K562 (cell line): ENCODE measurements around the gene BNIP3. TPM values are rescaled to one million over a fixed set of nuclear protein-coding genes. Genes with fewer than 3 reads are reported as not detected.
A peak's percentile ranks its signal among the peaks of the same experiment; 100 is the strongest.

ENCODE experiments used
- ATAC-seq: fragments of 200-7000 bp; cut with Tn5 transposase; 3 replicates; pipeline ENCODE4 v1.9.1; 2020; ENCODE audit warnings: moderate library complexity
- BruUV-seq: library from RNA; stranded (reverse); fragments of 400-500 nt; replicated peaks from 2 replicates; lab custom pipeline; 2021; lab: Mats Ljungman, UMichigan
- CTCF ChIA-PET: fragments of 300-600 bp; formaldehyde crosslinking; extraction: SDS; loops from one replicate; lab custom pipeline; 2021; ENCODE audit warnings: low intra/inter-chr PET ratio; lab: Yijun Ruan, JAX
- POLR2A ChIA-PET: fragments of 300-600, 350-650 bp; sonication (Branson Sonifier 250); formaldehyde crosslinking; extraction: SDS; loops from one replicate; lab custom pipeline; 2021; ENCODE audit warnings: antibody characterized with exemption, inconsistent platforms; lab: Yijun Ruan, JAX
- DNase-seq, 4 experiments: peaks; one replicate each; pipeline versions ENCODE4 v3.0.0 to v3.0.0-alpha.2; 2011 to 2018; ENCODE audit warnings: low spot score in 3 of 4, mixed read lengths in 3 of 4; ENCODE audit errors: extremely low read depth in 1 of 4
- FAIRE-seq: peaks from 2 replicates; lab custom pipeline; 2011; peaks lifted over from hg19 to GRCh38; lab: Jason Lieb, UNC
- H2AFZ ChIP-seq: 2 replicates; pipeline ENCODE4 v1.6.0; 2011; ENCODE audit warnings: low read depth, low read length, control low read depth, inconsistent platforms
- H3K27ac ChIP-seq: fragments of 200-600 bp; 3 replicates; pipeline ENCODE4 v1.8.0; 2011; ENCODE audit warnings: low read depth, mild to moderate bottlenecking, control low read depth, inconsistent platforms, low read length, moderate library complexity, mixed read lengths; ENCODE audit errors: extremely low read depth
- H3K27me3 ChIP-seq, 2 experiments: fragments of 300-600 bp in 1 of 2; 2 replicates in 1 of 2; 3 replicates in 1 of 2; pipeline versions ENCODE4 v1.6.0 to v1.8.0; 2011; ENCODE audit warnings: inconsistent platforms in 2 of 2, low read length in 2 of 2, mild to moderate bottlenecking in 1 of 2, mixed read lengths in 1 of 2, moderate library complexity in 1 of 2; ENCODE audit not compliant: control insufficient read depth in 2 of 2, insufficient read depth in 2 of 2
- H3K36me3 ChIP-seq: fragments of 300-600 bp; 3 replicates; pipeline ENCODE4 v1.8.0; 2011; ENCODE audit warnings: mild to moderate bottlenecking, low read length, inconsistent platforms; ENCODE audit not compliant: control insufficient read depth, insufficient read depth
- H3K4me1 ChIP-seq, 2 experiments: fragments of 200-600 bp in 1 of 2; replicated peaks in 1 of 2; 2 replicates in 1 of 2; 3 replicates in 1 of 2; pipeline versions ENCODE4 v1.5.1 to v1.8.0; 2011; ENCODE audit warnings: inconsistent platforms in 2 of 2, low read length in 2 of 2, mild to moderate bottlenecking in 1 of 2, mixed read lengths in 1 of 2, moderate library complexity in 1 of 2; ENCODE audit not compliant: control insufficient read depth in 2 of 2, insufficient read depth in 2 of 2
- H3K4me2 ChIP-seq: 2 replicates; pipeline ENCODE4 v1.6.1; 2011; ENCODE audit warnings: low read length, control low read depth, inconsistent platforms, mixed read lengths; ENCODE audit not compliant: insufficient read depth
- H3K4me3 ChIP-seq: fragments of 200-600 bp; sonication (generic), shearing (Covaris generic); 2 replicates; pipeline ENCODE4 v1.5.1; 2016; ENCODE audit warnings: control low read depth, inconsistent platforms
- H3K79me2 ChIP-seq: fragments of 200-600 bp; 3 replicates; pipeline ENCODE4 v1.8.0; 2011; ENCODE audit warnings: low read length, inconsistent platforms; ENCODE audit not compliant: control insufficient read depth, insufficient read depth
- H3K9ac ChIP-seq, 2 experiments: 2 replicates each; pipeline versions ENCODE4 v1.6.0 to v1.6.1; 2011; ENCODE audit warnings: low read depth in 2 of 2, low read length in 2 of 2, control low read depth in 1 of 2, inconsistent platforms in 1 of 2, mild to moderate bottlenecking in 1 of 2, mixed read lengths in 1 of 2; ENCODE audit not compliant: insufficient read depth in 1 of 2
- H3K9me1 ChIP-seq: one replicate; pipeline ENCODE4 v1.6.0; 2011; ENCODE audit warnings: inconsistent platforms, mild to moderate bottlenecking, low read length, moderate library complexity; ENCODE audit not compliant: control insufficient read depth, insufficient read depth
- H3K9me3 ChIP-seq: replicated peaks from 2 replicates; pipeline ENCODE4 v1.5.1; 2011; ENCODE audit warnings: low read depth, low read length, inconsistent platforms; ENCODE audit not compliant: control insufficient read depth, insufficient read depth
- H4K20me1 ChIP-seq: replicated peaks from 2 replicates; pipeline ENCODE4 v1.6.1; 2011; ENCODE audit warnings: low read length, inconsistent platforms, mixed read lengths; ENCODE audit not compliant: control insufficient read depth, insufficient read depth
- CBX8 ChIP-seq: fragments of 200-600 bp; sonication (generic); IDR thresholded peaks from 2 replicates; pipeline ENCODE4 v1.6.1; 2012; ENCODE audit warnings: borderline replicate concordance, mixed run types, low read depth, mild to moderate bottlenecking, moderate library complexity, mixed read lengths, low read length, control low read depth, inconsistent platforms; ENCODE audit not compliant: poor library complexity, severe bottlenecking; ENCODE audit errors: extremely low read depth
- JUNB ChIP-seq: fragments of 450-650 bp; formaldehyde crosslinking; conservative IDR thresholded peaks from 2 replicates; pipeline ENCODE4 v1.4.0; 2020; ENCODE audit warnings: mild to moderate bottlenecking
- NCOR1 ChIP-seq: fragments of 450-650 bp; IDR thresholded peaks from 2 replicates; pipeline ENCODE4 v1.6.1; 2016; ENCODE audit warnings: mild to moderate bottlenecking, moderate library complexity
- NR3C1 ChIP-seq: sonication (generic); formaldehyde crosslinking; IDR thresholded peaks from 2 replicates; pipeline ENCODE4 v1.8.1; 2022; ENCODE audit warnings: missing genetic modification reagents
- RBFOX2 ChIP-seq: fragments of 200-400 bp; formaldehyde crosslinking; IDR thresholded peaks from 2 replicates; pipeline ENCODE4 v1.6.1; 2017; ENCODE audit warnings: low read depth, mild to moderate bottlenecking, low read length, moderate library complexity
- RFX7 ChIP-seq: fragments of 250-450 bp; sonication (Bioruptor Pico); IDR thresholded peaks from 2 replicates; pipeline ENCODE4 v1.5.1; 2021; ENCODE audit warnings: mild to moderate bottlenecking
- TRIM25 ChIP-seq: fragments of 450-650 bp; IDR thresholded peaks from 2 replicates; pipeline ENCODE4 v1.7.0; 2016; ENCODE audit warnings: borderline replicate concordance
- ZNF77 ChIP-seq: fragments of 250-450 bp; sonication (Bioruptor Pico); IDR thresholded peaks from 2 replicates; pipeline ENCODE4 v1.5.0; 2020
- WGBS: fragments of 100-300 bp; shearing (Covaris generic); methylation state at CpG from one replicate; pipeline ENCODE4 v1.1.6; 2016; ENCODE audit warnings: low coverage, mixed read lengths; ENCODE audit not compliant: insufficient coverage; ENCODE audit errors: missing lambda C conversion rate; 5-methylcytosine and 5-hydroxymethylcytosine counted together
- in situ Hi-C: fragments of 300-500 bp; cut with MboI; formaldehyde crosslinking; loops from 4 replicates; pipeline ENCODE4 v1.15.0; 2018; ENCODE audit warnings: inconsistent platforms, mixed read lengths
- intact Hi-C: fragments of 100-400 bp; cut with micrococcal nuclease; formaldehyde crosslinking; loops from 2 replicates; pipeline ENCODE4 v1.14.2; 2022
- polyA plus RNA-seq, 8 experiments: library from polyadenylated mRNA; depleted of rRNA in 4 of 8; stranded (reverse) in 5 of 8; unstranded in 3 of 8; fragments of >200 nt; fragmentation: Nextera tagmentation in 2 of 8; fragmentation: Illumina TruSeq in 1 of 8; extraction: Ambion mirVana in 2 of 8; extraction: Trizol in 1 of 8; gene quantifications; 2 replicates each; pipeline versions ENCODE4 v1.2.1 to v1.2.3, GENCODE V29; 2011 to 2014; ENCODE audit warnings: inconsistent platforms in 1 of 8, missing spikeins in 1 of 8
- total RNA-seq, 7 experiments: library from RNA; depleted of rRNA in 6 of 7; stranded (reverse); fragments of >200 nt in 6 of 7; fragmentation: Illumina TruSeq in 2 of 7; extraction: Trizol in 2 of 7; gene quantifications; 2 replicates each; pipeline versions ENCODE4 v1.2.1 to v1.2.3, GENCODE V29; 2011 to 2021; ENCODE audit warnings: low replicate concordance in 1 of 7
- TF ChIP-seq, protein P1 (sequence below): fragments of 250-450 bp; sonication (Bioruptor Pico); IDR thresholded peaks from 2 replicates; pipeline ENCODE4 v1.8.0; 2022; ENCODE audit warnings: moderate library complexity, mild to moderate bottlenecking, inconsistent platforms

Gene BNIP3
- total and polyA plus RNA-seq, 9 of the 15 experiments (the other 6 are each of a cell fraction or from before 2014, with no cell fraction given): 9.2 to 119 (median 42.2) TPM

DNA sequence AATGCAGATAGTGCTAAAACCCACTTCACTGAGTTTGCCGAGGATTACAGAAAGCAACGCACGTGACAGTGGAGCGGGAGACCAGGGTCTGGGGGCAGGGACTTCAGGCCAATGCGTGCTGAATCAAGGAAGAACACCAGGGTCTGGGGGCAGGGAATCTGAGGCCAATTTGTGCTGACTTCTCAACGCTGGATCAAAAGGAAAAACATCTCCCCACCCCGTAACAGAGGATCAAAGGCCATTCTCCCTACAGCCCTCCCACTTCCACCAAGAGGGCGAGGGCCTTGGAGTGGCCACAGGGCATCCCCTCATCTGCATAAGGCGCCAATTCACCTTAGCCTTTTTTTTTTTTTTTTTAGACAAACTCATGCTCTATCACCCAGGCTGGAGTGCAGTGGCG lies 22.3 kb upstream of the BNIP3 start:
- Histone ChIP-seq H3K9me1 (no peaks in the 10 kb centered on the region), H3K79me2 (no peaks in the 10 kb centered on the region), H3K27me3 (no peaks in the 10 kb centered on the region), H3K36me3 (no peaks in the 10 kb centered on the region), H3K4me2 (no peak overlapping the region), H3K27ac (no peak overlapping the region), H4K20me1 (no peaks in the 10 kb centered on the region), H3K9ac (no peak overlapping the region), H2AFZ (peak overlapping the region; percentile 32; the same call in 1 of the 2 replicates), H3K9me3 (peaks cover 2% of the 10 kb centered on the region; the same call in 1 of the 2 replicates), H3K4me1 (peaks cover 8 to 9% of the 10 kb centered on the region in 2 experiments; a peak in 4 of 5 replicates), H3K4me3 (no peak overlapping the region)
- TF ChIP-seq NR3C1 (CRISPR knock-in tag) (no peak), TRIM25 (no peak), CBX8 (no peak), RBFOX2 (no peak), JUNB (CRISPR knock-in tag) (no peak), RFX7 (CRISPR knock-in tag) (no peak), NCOR1 (no peak), ZNF77 (CRISPR knock-in tag) (no peak)
- TF ChIP-seq, protein P1, sequence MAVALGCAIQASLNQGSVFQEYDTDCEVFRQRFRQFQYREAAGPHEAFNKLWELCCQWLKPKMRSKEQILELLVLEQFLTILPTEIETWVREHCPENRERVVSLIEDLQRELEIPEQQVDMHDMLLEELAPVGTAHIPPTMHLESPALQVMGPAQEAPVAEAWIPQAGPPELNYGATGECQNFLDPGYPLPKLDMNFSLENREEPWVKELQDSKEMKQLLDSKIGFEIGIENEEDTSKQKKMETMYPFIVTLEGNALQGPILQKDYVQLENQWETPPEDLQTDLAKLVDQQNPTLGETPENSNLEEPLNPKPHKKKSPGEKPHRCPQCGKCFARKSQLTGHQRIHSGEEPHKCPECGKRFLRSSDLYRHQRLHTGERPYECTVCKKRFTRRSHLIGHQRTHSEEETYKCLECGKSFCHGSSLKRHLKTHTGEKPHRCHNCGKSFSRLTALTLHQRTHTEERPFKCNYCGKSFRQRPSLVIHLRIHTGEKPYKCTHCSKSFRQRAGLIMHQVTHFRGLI (CRISPR knock-in tag): no peak
- 46% methylated on average over 7 of the region's 10 CpGs for WGBS
- no peak for DNase-seq
- ATAC-seq: no peak
- no TSS peak for BruUV-seq
- CTCF ChIA-PET: no interaction called here
- intact Hi-C loops (no loop called here), in situ Hi-C loops (no loop called here)
- POLR2A ChIA-PET: interaction anchor here (1.1 kb wide), 1 partner anchor 10 kb away, joined by 3 read pairs; no protein-coding TSS in a partner anchor
- no peak for FAIRE-seq
